OCI-LY3 (cell line): ENCODE results near the gene CIT.

ENCODE experiments used
- CTCF ChIP-seq: fragments of 200-600, 300-600 bp; sonication (generic); IDR thresholded peaks from 2 replicates; pipeline ENCODE4 v1.5.1; 2014; ENCODE audit warnings: antibody characterized with exemption, low read length, low read depth
- EZH2phosphoT487 ChIP-seq: fragments of 200-600 bp; shearing (Covaris generic); IDR thresholded peaks from 2 replicates; pipeline ENCODE4 v1.6.1; 2018; ENCODE audit warnings: antibody characterized with exemption, mixed run types, low read depth

GRCh38 chr12:119868992-119869391 lies 8.1 kb downstream of the CIT start:
- TF ChIP-seq CTCF = no peak
- no peak for TF ChIP-seq EZH2phosphoT487
